Stimulated activated CD4-positive, alpha-beta T cell treated with anti-CD3 and anti-CD28 coated beads, Interleukin-12 subunit alpha, Interleukin-12 subunit beta, amount 100 ng/mL, for 24 hours (primary cell): ENCODE data around the gene RNF149.
"Not testable (repeated sequence)": the region's sequence is repeated elsewhere in the genome, so short reads cannot be mapped to it uniquely, and the experiment has no call there.

Experiments used
- DNase-seq, 2 experiments: peaks; one replicate each; pipeline ENCODE4 v3.0.0-alpha.2; 2020; ENCODE audit warnings: low read depth in 2 of 2

Gene RNF149

GRCh38 chr2:101255501-101255900, 53.0 kb downstream of the RNF149 start:
- no peak for DNase-seq

GRCh38 chr2:101253703-101254450, 54.6 kb downstream of the RNF149 start:
- DNase-seq: no peak

GRCh38 chr2:101253013-101253702, 55.3 kb downstream of the RNF149 start:
- DNase-seq: peak; percentile 40 to 53

- peak; percentile 98 to 99 for DNase-seq
These were observed 56.0 kb downstream of the RNF149 start, which contains the start of gene CNOT11 for GRCh38 chr2:101252408-101253012. Gene CNOT11, plus strand, starts transcription at chr2:101252886. Its CDS starts 79 bp downstream, at chr2:101252965.

GRCh38 chr2:101251844-101252407, 56.6 kb downstream of the RNF149 start:
- DNase-seq: no peak

GRCh38 chr2:101251246-101251781, 57.2 kb downstream of the RNF149 start:
- not testable (repeated sequence) for DNase-seq

GRCh38 chr2:101249826-101250225, 58.7 kb downstream of the RNF149 start:
- DNase-seq: no peak

- not testable (repeated sequence) for DNase-seq
These were observed 59.7 kb downstream of the RNF149 start for GRCh38 chr2:101248756-101249155.

GRCh38 chr2:101245468-101245867, 63.0 kb downstream of the RNF149 start:
- DNase-seq: not testable (repeated sequence)

GRCh38 chr2:101244899-101245298, 63.6 kb downstream of the RNF149 start:
- DNase-seq: not testable (repeated sequence)

GRCh38 chr2:101244373-101244772, 64.1 kb downstream of the RNF149 start:
- DNase-seq: not testable (repeated sequence)

- no peak for DNase-seq
These were observed 67.3 kb downstream of the RNF149 start for GRCh38 chr2:101241158-101241557.

- DNase-seq: not testable (repeated sequence)
These were observed 67.8 kb downstream of the RNF149 start for GRCh38 chr2:101240694-101241093.

GRCh38 chr2:101239760-101240118, 68.8 kb downstream of the RNF149 start:
- not testable (repeated sequence) for DNase-seq

GRCh38 chr2:101238930-101239759, 69.4 kb downstream of the RNF149 start:
- no peak for DNase-seq

GRCh38 chr2:101237944-101238343, 70.6 kb downstream of the RNF149 start:
- DNase-seq: not testable (repeated sequence)

- not testable (repeated sequence) for DNase-seq
These were observed 72.5 kb downstream of the RNF149 start for GRCh38 chr2:101235956-101236355.

- DNase-seq: no peak
These were observed 74.1 kb downstream of the RNF149 start for GRCh38 chr2:101234169-101234938.

GRCh38 chr2:101232770-101233169, 75.7 kb downstream of the RNF149 start:
- DNase-seq: no peak
